NCI-H1417 (cell line): ENCODE measurements around the gene CUTA.
"Not testable (repeated sequence)": the region's sequence is repeated elsewhere in the genome, so short reads cannot be mapped to it uniquely, and the experiment has no call there.

Experiments used
- DNase-seq, 3 experiments: peaks; one replicate each; lab custom pipeline; 2025; lab: John Stamatoyannopoulos, UW

The CUTA gene

DNA sequence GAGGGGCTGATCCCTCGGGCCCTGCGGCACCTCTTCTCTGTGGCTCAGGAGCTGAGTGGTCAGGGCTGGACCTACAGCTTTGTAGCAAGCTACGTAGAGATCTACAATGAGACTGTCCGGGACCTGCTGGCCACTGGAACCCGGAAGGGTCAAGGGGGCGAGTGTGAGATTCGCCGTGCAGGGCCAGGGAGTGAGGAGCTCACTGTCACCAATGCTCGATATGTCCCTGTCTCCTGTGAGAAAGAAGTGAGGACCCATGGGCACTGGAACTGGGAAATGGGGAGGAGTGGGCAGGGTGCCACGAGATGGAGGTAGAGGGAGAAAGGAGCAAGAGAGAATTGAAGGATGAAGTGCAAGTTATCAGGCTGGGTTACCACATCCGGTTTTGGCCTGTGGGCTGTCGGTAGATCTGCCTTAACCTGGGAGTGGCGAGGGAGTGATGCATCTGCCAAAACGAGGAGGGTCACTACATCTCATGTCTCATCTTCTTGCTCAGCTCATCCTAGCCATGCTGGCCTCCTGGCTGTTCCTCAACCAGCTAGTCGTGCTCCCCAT, 12.4 kb downstream of the CUTA start:
- no peak for DNase-seq

DNA sequence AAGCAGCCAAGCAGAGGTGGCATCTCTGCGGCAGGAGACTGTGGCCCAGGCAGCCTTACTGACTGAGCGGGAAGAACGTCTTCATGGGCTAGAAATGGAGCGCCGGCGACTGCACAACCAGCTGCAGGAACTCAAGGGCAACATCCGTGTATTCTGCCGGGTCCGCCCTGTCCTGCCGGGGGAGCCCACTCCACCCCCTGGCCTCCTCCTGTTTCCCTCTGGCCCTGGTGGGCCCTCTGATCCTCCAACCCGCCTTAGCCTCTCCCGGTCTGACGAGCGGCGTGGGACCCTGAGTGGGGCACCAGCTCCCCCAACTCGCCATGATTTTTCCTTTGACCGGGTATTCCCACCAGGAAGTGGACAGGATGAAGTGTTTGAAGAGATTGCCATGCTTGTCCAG, 13.0 kb downstream of the CUTA start:
- no peak for DNase-seq

DNA sequence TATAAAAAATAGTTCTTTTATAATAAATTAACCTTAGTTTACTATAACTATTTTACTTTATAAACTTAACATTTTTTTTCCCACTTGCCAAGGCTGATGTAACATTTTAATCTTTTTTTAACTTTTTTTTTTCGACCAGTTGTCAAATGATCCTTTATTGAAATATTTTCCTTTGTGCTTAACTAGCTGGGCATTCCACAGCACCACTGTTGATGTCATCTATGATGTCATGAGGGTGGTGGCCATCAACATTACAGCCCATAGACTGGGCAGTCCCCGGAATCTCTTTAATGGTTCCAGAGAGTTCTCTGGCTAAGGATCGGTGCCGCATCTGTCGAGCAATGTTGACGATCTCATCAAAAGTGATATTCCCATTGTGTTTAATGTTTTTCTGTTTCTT, 18.0 kb downstream of the CUTA start:
- not testable (repeated sequence) for DNase-seq

DNA sequence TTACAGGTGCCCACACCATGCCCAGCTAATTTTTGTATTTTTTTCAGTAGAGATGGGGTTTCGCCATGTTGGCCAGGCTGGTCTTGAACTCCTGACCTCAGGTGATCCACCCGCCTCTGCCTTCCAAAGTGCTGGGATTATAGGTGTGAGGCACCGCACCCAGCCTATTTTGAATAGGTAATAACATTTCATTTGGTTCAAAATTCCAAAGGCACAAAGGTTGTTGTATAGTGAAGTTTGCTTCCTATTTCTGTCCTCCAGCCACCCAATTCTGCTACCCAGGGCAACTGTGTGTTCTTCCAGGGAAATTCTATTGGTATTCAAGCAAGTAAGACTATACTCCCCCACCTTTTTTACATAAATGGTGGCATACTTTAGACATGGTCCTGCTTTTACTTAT, 19.3 kb downstream of the CUTA start:
- DNase-seq = not testable (repeated sequence)

DNA sequence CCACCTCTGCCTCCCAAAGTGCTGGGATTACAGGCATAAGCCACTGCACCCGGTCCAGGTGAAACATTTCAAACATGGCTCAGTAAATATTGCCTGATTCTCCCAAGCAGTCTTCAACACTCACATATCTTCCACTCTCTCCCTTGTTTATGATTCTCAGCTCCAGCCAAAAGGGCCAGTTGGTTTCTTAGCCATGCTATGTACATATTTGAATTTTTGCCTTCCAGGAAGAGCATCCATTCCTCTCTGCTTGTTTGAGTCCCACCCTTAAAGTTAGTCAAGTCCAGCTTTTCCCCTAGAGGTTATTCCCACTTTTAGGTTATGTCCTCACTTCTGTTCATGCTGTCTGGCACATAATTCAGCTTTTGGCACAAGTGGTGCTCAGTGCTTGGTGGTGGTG, 20.4 kb downstream of the CUTA start:
- no peak for DNase-seq

- no peak for DNase-seq
Observed at GRCh38 chr6:33392979-33393378, 24.9 kb downstream of the CUTA start.

DNA sequence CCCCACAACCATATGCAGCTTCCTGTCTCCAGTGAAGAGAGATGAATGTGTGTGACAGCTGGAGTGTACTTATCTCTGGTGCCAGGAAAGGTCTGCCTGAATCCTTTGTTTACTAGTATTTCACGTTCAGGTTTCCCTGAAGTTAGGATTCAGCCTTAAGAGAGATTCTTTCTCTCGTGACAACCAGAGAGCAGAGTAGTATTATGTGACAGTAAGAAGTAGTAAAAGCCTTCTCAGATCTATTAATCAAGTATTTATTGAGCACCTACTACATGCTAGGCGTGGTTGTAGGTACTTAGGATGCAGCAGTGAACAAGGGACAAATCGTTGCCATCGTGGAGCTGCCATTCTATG, 25.3 kb downstream of the CUTA start:
- peak in 1 of 3 experiments; percentile 20 for DNase-seq

GRCh38 chr6:33391922-33392594, 25.8 kb downstream of the CUTA start:
- DNase-seq = peak in 2 of 3 experiments; percentile 53 to 69

- peak; percentile 99 to 100 (median 99) for DNase-seq
Observed at GRCh38 chr6:33391278-33391921, 26.5 kb downstream of the CUTA start, which contains the start of gene KIFC1. Gene KIFC1, plus strand, starts transcription at chr6:33391823. Its CDS starts 163 bp downstream, at chr6:33391986.

- DNase-seq = no peak
Observed at GRCh38 chr6:33390767-33391277, 27.1 kb downstream of the CUTA start.

DNA sequence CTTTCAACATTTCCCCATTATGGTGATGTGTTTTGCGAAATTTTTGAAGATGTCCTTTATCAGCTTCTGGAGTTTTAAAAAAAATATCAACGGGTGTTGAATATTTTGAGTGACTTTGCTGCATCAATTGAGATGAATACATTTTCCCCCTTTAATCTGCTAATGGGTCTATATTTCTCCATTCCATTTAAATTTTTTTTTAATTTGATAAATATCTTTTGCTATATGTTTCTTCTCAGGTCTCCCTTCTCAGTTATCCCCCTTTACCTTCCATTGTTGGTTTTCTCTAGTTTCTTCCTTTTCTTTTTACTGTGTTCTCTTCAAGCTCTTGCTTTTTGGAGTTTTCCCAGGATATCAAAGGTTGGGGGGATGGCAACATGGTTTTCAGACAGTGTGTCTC, 27.7 kb downstream of the CUTA start:
- DNase-seq = no peak

GRCh38 chr6:33384581-33385020, 33.3 kb downstream of the CUTA start:
- DNase-seq = no peak

GRCh38 chr6:33383427-33384185, 34.3 kb downstream of the CUTA start:
- no peak for DNase-seq

- no peak for DNase-seq
Observed at GRCh38 chr6:33380272-33380981, 37.5 kb downstream of the CUTA start.

DNA sequence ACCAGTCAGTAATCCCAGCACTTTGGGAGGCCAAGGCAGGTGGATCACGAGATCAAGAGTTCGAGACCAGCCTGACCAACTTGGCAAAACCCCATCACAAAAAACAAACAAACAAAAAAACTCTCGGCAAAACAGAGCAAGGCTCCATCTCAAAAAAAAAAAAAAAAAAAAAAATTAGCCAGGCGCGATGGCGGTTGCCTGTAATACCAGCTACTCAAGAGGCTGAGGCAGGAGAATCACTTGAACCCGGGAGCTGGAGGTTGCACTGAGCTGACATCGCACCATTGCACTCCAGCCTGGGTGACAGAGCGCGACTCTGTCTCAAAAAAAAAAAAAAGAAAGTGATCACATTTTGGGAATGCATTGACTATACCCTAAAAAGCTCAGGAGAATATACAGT, 38.7 kb downstream of the CUTA start:
- DNase-seq = not testable (repeated sequence)

GRCh38 chr6:33377171-33377570, 40.7 kb downstream of the CUTA start:
- no peak for DNase-seq

- DNase-seq = no peak
Observed at GRCh38 chr6:33375143-33375671, 42.7 kb downstream of the CUTA start.

GRCh38 chr6:33373960-33374910, 43.7 kb downstream of the CUTA start:
- no peak for DNase-seq

- DNase-seq = peak in 1 of 3 experiments; percentile 25
Observed at GRCh38 chr6:33372526-33373123, 45.3 kb downstream of the CUTA start.

DNA sequence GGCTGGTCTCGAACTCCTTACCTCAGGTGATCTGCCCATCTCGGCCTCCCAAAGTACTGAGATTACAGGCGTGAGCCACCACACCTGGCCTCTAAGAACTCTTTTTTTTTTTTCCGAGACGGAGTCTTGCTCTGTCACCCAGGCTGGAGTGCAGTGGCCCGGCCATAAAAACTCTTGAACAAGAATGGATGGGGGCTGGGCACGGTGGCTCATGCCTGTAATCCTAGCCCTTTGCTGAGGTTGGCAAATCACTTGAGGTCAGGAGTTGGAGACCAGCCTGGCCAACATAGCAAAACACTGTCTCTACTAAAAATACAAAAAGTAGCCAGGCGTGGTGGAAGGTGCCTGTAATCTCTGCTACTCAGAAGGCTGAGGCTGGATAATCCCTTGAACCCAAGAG, 46.0 kb downstream of the CUTA start:
- not testable (repeated sequence) for DNase-seq
